Neural crest cell (in vitro differentiated cells): Measurements from ENCODE around the gene ZDHHC8. TPM values are rescaled to one million over a fixed set of nuclear protein-coding genes. Genes with fewer than 3 reads are reported as not detected.
A peak's percentile ranks its signal among the peaks of the same experiment; 100 is the strongest.

Experiments used
- DNase-seq: peaks from one replicate; pipeline ENCODE4 v3.0.0; 2021; ENCODE audit warnings: low read depth, mixed read lengths, low spot score
- H3K27ac Mint-ChIP-seq: one replicate; pipeline ENCODE4 v1.8.0; 2021; ENCODE audit warnings: mild to moderate bottlenecking, mixed read lengths; ENCODE audit not compliant: unreplicated experiment
- H3K27me3 Mint-ChIP-seq: 2 replicates; pipeline ENCODE4 v1.8.0; 2021; ENCODE audit warnings: low read depth, mild to moderate bottlenecking, mixed read lengths
- H3K36me3 Mint-ChIP-seq: 2 replicates; pipeline ENCODE4 v1.8.0; 2021; ENCODE audit warnings: low read depth, mild to moderate bottlenecking, mixed read lengths
- H3K4me1 Mint-ChIP-seq: 2 replicates; pipeline ENCODE4 v1.8.0; 2021; ENCODE audit warnings: mixed read lengths
- H3K4me3 Mint-ChIP-seq: one replicate; pipeline ENCODE4 v1.8.0; 2021; ENCODE audit warnings: mild to moderate bottlenecking, mixed read lengths
- H3K9me3 Mint-ChIP-seq: 2 replicates; pipeline ENCODE4 v1.8.0; 2021; ENCODE audit warnings: mixed read lengths
- total RNA-seq: library from RNA; stranded (reverse); gene quantifications from 2 replicates; pipeline ENCODE4 v1.2.1, GENCODE V29; 2021
- TF ChIP-seq, protein P1 (sequence below): fragments of 200-600 bp; sonication (generic); conservative IDR thresholded peaks from 2 replicates; pipeline ENCODE4 v1.5.0; 2021; ENCODE audit warnings: antibody characterized with exemption, mild to moderate bottlenecking

Gene ZDHHC8
- total RNA-seq, 1 donor from 2014 or later: 98.9 TPM

DNA sequence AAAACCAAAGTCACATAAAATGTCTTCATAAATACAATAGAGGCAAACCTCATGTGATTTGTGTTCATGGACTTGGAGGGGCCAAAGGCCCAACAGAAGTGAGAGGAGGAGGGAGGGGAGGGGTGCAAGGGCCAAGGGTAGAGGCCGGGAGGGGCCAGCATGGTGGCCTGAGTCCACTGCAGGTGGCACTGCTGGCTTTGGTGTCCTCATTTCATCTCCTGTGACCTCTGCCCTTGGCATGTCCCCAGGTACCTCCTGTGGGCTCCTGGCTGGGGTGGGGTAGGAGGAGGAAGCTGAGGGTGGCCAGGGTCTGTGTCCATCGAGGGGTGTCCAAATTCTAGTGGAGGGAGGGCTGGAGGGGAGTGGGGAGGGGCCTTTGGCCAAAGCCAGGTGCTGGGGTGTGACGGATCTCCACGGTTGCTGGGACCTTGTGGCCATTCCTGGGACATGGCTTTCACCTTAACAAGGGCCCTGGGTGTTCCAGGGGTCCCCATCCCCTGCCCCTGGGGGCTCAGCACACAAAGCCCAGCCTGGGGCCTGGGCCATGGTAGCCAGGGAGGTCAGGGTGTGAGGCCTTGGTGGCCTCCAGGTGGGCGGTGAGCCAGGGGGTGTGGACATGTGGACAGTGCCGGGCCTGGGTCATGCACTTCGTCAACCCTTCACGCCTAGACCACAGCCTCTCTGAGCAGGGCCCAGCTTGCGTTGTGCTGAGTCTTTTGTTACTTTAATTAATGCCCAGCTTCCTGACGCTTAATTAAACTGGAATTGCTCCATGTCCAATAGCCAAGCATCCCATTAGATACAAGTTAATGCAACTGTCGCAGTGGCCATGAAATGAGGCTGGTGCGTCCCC lies 39.9 kb downstream of the ZDHHC8 start:
- TF ChIP-seq, protein P1, sequence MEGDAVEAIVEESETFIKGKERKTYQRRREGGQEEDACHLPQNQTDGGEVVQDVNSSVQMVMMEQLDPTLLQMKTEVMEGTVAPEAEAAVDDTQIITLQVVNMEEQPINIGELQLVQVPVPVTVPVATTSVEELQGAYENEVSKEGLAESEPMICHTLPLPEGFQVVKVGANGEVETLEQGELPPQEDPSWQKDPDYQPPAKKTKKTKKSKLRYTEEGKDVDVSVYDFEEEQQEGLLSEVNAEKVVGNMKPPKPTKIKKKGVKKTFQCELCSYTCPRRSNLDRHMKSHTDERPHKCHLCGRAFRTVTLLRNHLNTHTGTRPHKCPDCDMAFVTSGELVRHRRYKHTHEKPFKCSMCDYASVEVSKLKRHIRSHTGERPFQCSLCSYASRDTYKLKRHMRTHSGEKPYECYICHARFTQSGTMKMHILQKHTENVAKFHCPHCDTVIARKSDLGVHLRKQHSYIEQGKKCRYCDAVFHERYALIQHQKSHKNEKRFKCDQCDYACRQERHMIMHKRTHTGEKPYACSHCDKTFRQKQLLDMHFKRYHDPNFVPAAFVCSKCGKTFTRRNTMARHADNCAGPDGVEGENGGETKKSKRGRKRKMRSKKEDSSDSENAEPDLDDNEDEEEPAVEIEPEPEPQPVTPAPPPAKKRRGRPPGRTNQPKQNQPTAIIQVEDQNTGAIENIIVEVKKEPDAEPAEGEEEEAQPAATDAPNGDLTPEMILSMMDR: no peak
- Mint-ChIP-seq H3K27me3 (no peaks in the 10 kb centered on the region), H3K27ac (no peak overlapping the region), H3K4me1 (no peaks in the 10 kb centered on the region), H3K36me3 (no peaks in the 10 kb centered on the region), H3K9me3 (no peaks in the 10 kb centered on the region), H3K4me3 (no peak overlapping the region)
- no peak for DNase-seq

DNA sequence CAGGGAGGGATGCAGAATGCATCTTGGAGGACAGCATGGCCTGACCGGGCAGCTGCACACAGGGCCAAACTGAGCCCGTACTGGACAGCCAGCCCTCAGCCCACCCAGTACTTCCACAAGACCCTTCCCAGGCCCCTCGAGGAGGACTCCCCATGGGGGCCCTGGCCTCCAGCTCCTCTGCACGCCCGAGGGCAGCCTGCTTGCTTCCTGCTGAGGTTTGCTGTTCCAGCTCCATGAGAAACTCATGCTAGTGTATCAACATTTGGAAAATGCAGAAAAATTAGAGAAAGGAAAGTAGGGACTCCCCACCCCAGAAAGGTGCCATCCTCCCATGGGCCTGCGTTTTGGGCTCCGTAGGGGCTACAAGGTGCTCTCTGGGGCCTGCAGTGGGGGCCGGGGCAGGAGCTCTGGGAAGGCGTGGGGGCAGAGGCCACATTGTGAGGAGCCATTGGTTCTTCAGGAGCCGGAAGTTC lies 40.6 kb downstream of the ZDHHC8 start:
- Mint-ChIP-seq H3K4me3 (no peak overlapping the region), H3K36me3 (no peaks in the 10 kb centered on the region), H3K9me3 (no peaks in the 10 kb centered on the region), H3K27ac (no peak overlapping the region), H3K4me1 (peaks cover under 1% of the 10 kb centered on the region), H3K27me3 (no peaks in the 10 kb centered on the region)
- TF ChIP-seq, protein P1: no peak
- no peak for DNase-seq

DNA sequence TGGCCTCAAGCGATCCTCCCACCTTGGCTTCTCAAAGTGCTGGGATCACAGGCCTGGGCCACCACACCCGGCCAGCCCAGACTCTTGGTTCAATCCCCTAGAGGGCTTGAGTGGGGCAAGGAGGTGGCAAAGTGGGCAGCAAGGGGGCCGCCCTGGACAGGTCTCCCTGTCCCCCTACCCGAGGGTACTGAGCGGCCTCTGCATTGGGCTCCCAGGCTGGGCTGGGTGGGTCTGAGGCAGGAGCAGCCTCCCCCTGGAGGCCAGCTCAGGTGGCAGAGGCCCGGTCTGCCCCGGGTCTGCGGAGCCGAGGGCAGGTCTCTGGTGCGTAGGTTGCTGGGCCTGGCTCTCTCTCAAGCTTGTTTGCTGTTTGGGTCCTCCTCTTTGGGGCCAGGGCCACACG lies 41.6 kb downstream of the ZDHHC8 start:
- no peaks in the 10 kb centered on the region for H3K9me3 Mint-ChIP-seq
- no peak overlapping the region for H3K4me3 Mint-ChIP-seq
- TF ChIP-seq, protein P1: no peak
- no peak for DNase-seq
- H3K36me3 Mint-ChIP-seq: no peaks in the 10 kb centered on the region
- H3K27ac Mint-ChIP-seq: no peak overlapping the region
- H3K4me1 Mint-ChIP-seq: peaks cover 4% of the 10 kb centered on the region
- H3K27me3 Mint-ChIP-seq: no peaks in the 10 kb centered on the region

DNA sequence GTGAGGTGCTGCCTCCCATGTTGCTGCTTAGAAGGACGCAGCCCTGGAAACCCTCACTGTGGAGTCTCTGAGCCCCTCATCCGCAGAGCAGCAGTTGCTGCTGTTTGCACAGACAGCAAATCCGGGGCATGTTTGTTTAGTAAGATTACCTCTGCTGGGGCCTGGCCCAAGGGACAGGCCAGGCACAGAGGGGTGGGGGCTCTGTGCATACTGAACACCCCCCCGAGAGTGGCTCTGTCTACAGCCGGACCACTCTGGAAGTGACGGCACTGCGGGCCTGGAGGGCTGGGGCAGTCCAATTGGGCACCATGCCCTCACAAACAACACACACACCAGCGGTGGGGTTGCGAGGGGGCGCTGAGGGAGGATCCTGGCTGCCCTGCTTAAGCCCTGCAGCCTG lies 42.2 kb downstream of the ZDHHC8 start:
- Mint-ChIP-seq H3K9me3 (no peaks in the 10 kb centered on the region), H3K4me1 (peaks cover 4% of the 10 kb centered on the region), H3K4me3 (no peak overlapping the region), H3K36me3 (no peaks in the 10 kb centered on the region), H3K27me3 (no peaks in the 10 kb centered on the region), H3K27ac (no peak overlapping the region)
- no peak for DNase-seq
- TF ChIP-seq, protein P1: no peak

DNA sequence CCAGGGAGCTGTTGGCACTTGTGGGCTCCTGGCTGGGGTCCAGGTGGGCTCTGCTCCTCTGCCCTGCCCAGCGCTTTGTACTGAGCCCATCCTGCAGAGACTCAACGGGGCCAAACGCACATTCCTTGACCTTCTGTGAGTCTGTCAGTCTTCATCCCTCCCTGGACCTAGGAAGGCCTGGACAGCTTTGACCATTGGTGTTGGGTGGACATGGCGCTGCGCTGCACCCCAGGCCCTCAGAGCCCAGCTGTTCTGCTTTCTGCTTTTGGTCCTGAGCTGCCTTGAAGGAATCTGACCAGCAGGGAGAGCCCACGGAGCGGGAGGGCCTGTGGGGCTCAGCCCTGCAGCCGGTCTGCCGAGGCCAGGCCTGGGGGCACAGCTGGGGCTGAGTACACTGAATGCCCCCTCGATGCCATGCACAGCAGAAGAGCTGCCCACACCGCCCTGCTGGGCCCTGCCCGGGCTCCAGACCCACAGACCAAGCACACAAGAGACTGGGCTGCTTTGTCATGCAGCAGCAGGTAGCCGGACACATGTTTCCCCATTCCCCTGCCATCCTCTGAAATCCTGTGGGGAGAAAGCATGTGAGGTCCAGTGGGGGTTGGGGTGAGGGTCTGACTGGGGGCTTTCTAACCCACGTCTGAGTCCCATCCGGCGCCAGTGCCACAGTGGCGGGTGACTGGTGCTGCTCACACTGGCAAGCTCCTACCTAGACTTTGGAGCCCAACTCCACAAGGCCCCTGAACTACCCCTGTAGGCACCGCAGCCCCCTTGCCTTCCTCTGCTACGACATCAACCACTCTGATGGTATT lies 43.4 kb downstream of the ZDHHC8 start:
- TF ChIP-seq, protein P1: peak; percentile 26
- peaks cover 4% of the 10 kb centered on the region for H3K4me1 Mint-ChIP-seq
- H3K4me3 Mint-ChIP-seq: no peak overlapping the region
- no peaks in the 10 kb centered on the region for H3K27me3 Mint-ChIP-seq
- H3K9me3 Mint-ChIP-seq: no peaks in the 10 kb centered on the region
- H3K27ac Mint-ChIP-seq: no peak overlapping the region
- no peak for DNase-seq
- no peaks in the 10 kb centered on the region for H3K36me3 Mint-ChIP-seq
